IMR-90 (cell line): ENCODE results near the gene COX4I1. TPM values are rescaled to one million over a fixed set of nuclear protein-coding genes. Genes with fewer than 3 reads are reported as not detected.
A peak's percentile ranks its signal among the peaks of the same experiment; 100 is the strongest.

Experiments
- ATAC-seq: fragments of 200-7000 bp; cut with Tn5 transposase; 2 replicates; pipeline ENCODE4 v1.9.1; 2020; ENCODE audit warnings: low read depth, mild to moderate bottlenecking, moderate library complexity
- BruUV-seq: library from RNA; stranded (reverse); fragments of 400-500 nt; replicated peaks from 2 replicates; lab custom pipeline; 2021; lab: Mats Ljungman, UMichigan
- CTCF ChIA-PET: fragments of 300-600 bp; formaldehyde crosslinking; extraction: SDS; loops from one replicate; lab custom pipeline; 2021; ENCODE audit warnings: antibody characterized with exemption; lab: Yijun Ruan, JAX
- POLR2A ChIA-PET: fragments of 300-600 bp; sonication (Branson Sonifier 250); formaldehyde crosslinking; loops from one replicate; lab custom pipeline; 2022; ENCODE audit warnings: antibody characterized with exemption; ENCODE audit not compliant: unreplicated experiment; lab: Charles Lee
- DNase-seq: peaks from one replicate; pipeline ENCODE4 v3.0.0; 2013
- H2AFZ ChIP-seq: replicated peaks from 2 replicates; pipeline ENCODE3; 2013; ENCODE audit warnings: low read length, mild to moderate bottlenecking; ENCODE audit not compliant: poor library complexity
- H2AK5ac ChIP-seq: 2 replicates; pipeline ENCODE4 v1.6.1; 2013; ENCODE audit warnings: low read depth, low read length, inconsistent platforms
- H2AK9ac ChIP-seq: replicated peaks from 2 replicates; pipeline ENCODE3; 2013; ENCODE audit warnings: mild to moderate bottlenecking, low read depth, low read length, moderate library complexity; ENCODE audit not compliant: poor library complexity
- H2BK120ac ChIP-seq: 2 replicates; pipeline ENCODE4 v1.6.1; 2013; ENCODE audit warnings: low read depth, low read length, inconsistent platforms
- H2BK15ac ChIP-seq: 3 replicates; pipeline ENCODE4 v1.6.1; 2013; ENCODE audit warnings: low read depth, low read length, inconsistent platforms
- H2BK20ac ChIP-seq: 2 replicates; pipeline ENCODE4 v1.6.1; 2013; ENCODE audit warnings: low read depth, mild to moderate bottlenecking, inconsistent platforms, low read length, moderate library complexity
- H2BK5ac ChIP-seq: 2 replicates; pipeline ENCODE4 v1.6.1; 2013; ENCODE audit warnings: mild to moderate bottlenecking, low read depth, low read length, inconsistent platforms; ENCODE audit not compliant: poor library complexity, severe bottlenecking
- H3K14ac ChIP-seq: replicated peaks from 2 replicates; pipeline ENCODE4 v1.6.1; 2013; ENCODE audit warnings: low read depth, low read length, inconsistent platforms
- H3K18ac ChIP-seq: 2 replicates; pipeline ENCODE4 v1.6.1; 2013; ENCODE audit warnings: low read depth, low read length, control low read depth
- H3K23ac ChIP-seq: 2 replicates; pipeline ENCODE4 v1.6.1; 2013; ENCODE audit warnings: low read depth, low read length, inconsistent platforms
- H3K27ac ChIP-seq: 2 replicates; pipeline ENCODE4 v1.5.1; 2013; ENCODE audit warnings: mild to moderate bottlenecking, control low read depth, low read length; ENCODE audit not compliant: insufficient read depth
- H3K27me3 ChIP-seq: 2 replicates; pipeline ENCODE4 v1.6.1; 2013; ENCODE audit warnings: low read length; ENCODE audit not compliant: control insufficient read depth, insufficient read depth
- H3K36me3 ChIP-seq: 2 replicates; pipeline ENCODE4 v1.6.1; 2013; ENCODE audit warnings: low read length, mixed read lengths; ENCODE audit not compliant: control insufficient read depth, insufficient read depth
- H3K4ac ChIP-seq: 2 replicates; pipeline ENCODE4 v1.6.1; 2013; ENCODE audit warnings: low read depth, low read length, inconsistent platforms
- H3K4me1 ChIP-seq: 2 replicates; pipeline ENCODE4 v1.6.1; 2013; ENCODE audit warnings: low read length, mixed read lengths; ENCODE audit not compliant: control insufficient read depth, insufficient read depth
- H3K4me2 ChIP-seq: 2 replicates; pipeline ENCODE4 v1.6.1; 2013; ENCODE audit warnings: low read depth, mild to moderate bottlenecking, control low read depth, low read length, moderate library complexity
- H3K4me3 ChIP-seq: 2 replicates; pipeline ENCODE4 v1.5.1; 2013; ENCODE audit warnings: low read depth, mild to moderate bottlenecking, control low read depth, low read length, moderate library complexity; ENCODE audit not compliant: insufficient read depth
- H3K56ac ChIP-seq: 2 replicates; pipeline ENCODE4 v1.6.1; 2013; ENCODE audit warnings: low read length, inconsistent platforms; ENCODE audit not compliant: insufficient read depth; ENCODE audit errors: extremely low read depth
- H3K79me1 ChIP-seq, 2 experiments: 2 replicates each; pipeline ENCODE4 v1.6.1; 2013; ENCODE audit warnings: low read length in 2 of 2, inconsistent platforms in 1 of 2, low read depth in 1 of 2
- H3K9ac ChIP-seq: 2 replicates; pipeline ENCODE4 v1.6.1; 2013; ENCODE audit warnings: low read depth, low read length, control low read depth
- H3K9me1 ChIP-seq: 2 replicates; pipeline ENCODE4 v1.6.1; 2013; ENCODE audit warnings: low read length, inconsistent platforms; ENCODE audit not compliant: insufficient read depth
- H3K9me3 ChIP-seq: 2 replicates; pipeline ENCODE4 v1.6.1; 2013; ENCODE audit warnings: low read length; ENCODE audit not compliant: control insufficient read depth, insufficient read depth
- H4K20me1 ChIP-seq: 2 replicates; pipeline ENCODE4 v1.6.1; 2013; ENCODE audit warnings: low read length, inconsistent platforms; ENCODE audit not compliant: insufficient read depth
- H4K5ac ChIP-seq: 2 replicates; pipeline ENCODE4 v1.6.1; 2013; ENCODE audit warnings: mild to moderate bottlenecking, low read depth, low read length, control low read depth
- H4K8ac ChIP-seq, 2 experiments: 2 replicates each; pipeline ENCODE4 v1.6.1; 2013; ENCODE audit warnings: low read depth in 2 of 2, low read length in 2 of 2, control low read depth in 1 of 2, inconsistent platforms in 1 of 2
- H4K91ac ChIP-seq: 2 replicates; pipeline ENCODE4 v1.6.1; 2013; ENCODE audit warnings: low read depth, low read length, inconsistent platforms; ENCODE audit not compliant: insufficient read depth
- FOS ChIP-seq: fragments of 150-350 bp; IDR thresholded peaks from 2 replicates; pipeline ENCODE4 v1.6.1; 2016; ENCODE audit warnings: low read depth, low read length
- MAZ ChIP-seq: IDR thresholded peaks from 2 replicates; pipeline ENCODE4 v1.6.1; 2012; ENCODE audit warnings: low read depth, mild to moderate bottlenecking, low read length, improper control_type of control experiment, moderate library complexity, borderline replicate concordance
- NFE2L2 ChIP-seq: fragments of 150-350 bp; IDR thresholded peaks from 2 replicates; pipeline ENCODE4 v1.6.1; 2016; ENCODE audit warnings: low read depth, mild to moderate bottlenecking, low read length
- WGBS, 2 experiments: methylation state at CpG; one replicate each; pipeline versions ENCODE4 v1.1.5 to v1.1.7; 2013; ENCODE audit warnings: missing lambda C conversion rate in 2 of 2; ENCODE audit not compliant: insufficient read length in 1 of 2; ENCODE audit errors: extremely low coverage in 2 of 2; 5-methylcytosine and 5-hydroxymethylcytosine counted together
- dilution Hi-C: fragments of 300-500 bp; cut with HindIII; formaldehyde crosslinking; loops from one replicate; pipeline ENCODE4 v1.14.3; 2018; ENCODE audit warnings: low sequenced_read_pairs; ENCODE audit not compliant: unreplicated experiment
- in situ Hi-C: fragments of 300-500 bp; cut with MboI; formaldehyde crosslinking; loops from 3 replicates; pipeline ENCODE4 v1.14.3; 2019; ENCODE audit warnings: low sequenced_read_pairs, inconsistent platforms, mixed read lengths
- intact Hi-C: fragments of 100-400 bp; cut with micrococcal nuclease; formaldehyde crosslinking; loops from 2 replicates; pipeline ENCODE4 v1.10.0; 2022
- polyA plus RNA-seq, 3 experiments: library from polyadenylated mRNA; depleted of rRNA; stranded (reverse); fragments of >200 nt; gene quantifications; 2 replicates each; pipeline ENCODE4 v1.2.3, GENCODE V29; 2012; ENCODE audit warnings: low replicate concordance in 1 of 3
- total RNA-seq: library from RNA; depleted of rRNA; stranded (reverse); fragments of >200 nt; gene quantifications from 2 replicates; pipeline ENCODE4 v1.2.3, GENCODE V29; 2012

The COX4I1 gene
- total and polyA plus RNA-seq, 2 of the 4 experiments (the other 2 are of a cell fraction): 397 to 700 TPM

DNA sequence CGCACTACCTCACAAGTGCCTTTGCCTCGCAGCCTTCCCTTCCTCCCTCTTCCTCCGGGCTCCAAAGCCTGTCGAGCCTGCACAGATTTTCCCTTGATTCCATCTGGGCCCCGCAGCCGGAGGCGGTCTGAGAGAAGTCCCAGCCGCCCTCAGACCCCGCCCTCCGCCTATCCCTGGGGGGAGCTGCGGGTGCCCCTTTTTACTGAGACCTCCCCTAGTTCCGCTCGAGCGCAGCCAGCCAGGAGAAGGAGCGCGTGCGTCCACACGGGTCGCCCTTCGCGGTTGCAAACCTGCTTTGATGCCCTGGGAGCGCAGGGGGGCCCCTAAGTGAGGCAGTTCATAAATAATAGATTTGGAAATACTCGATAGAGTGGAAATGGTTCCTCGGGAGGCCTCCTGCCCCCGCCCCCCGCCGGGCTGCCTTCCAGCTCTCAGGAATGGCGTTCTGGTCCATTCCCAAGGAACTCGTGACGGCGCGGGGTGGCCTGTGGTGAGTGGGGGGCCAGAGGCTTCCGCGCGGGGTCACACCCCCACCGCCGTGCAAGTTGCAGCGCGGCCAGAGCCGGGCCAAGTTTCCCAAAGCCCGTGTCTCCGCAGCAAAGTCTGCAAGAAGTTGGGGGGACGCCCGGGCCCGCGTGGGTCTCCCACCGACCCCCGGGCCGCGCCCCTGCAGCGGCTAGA, 49.2 kb upstream of the COX4I1 start:
- Histone ChIP-seq H3K27ac (peak overlapping the region; percentile 25), H3K18ac (peak overlapping the region; percentile 36; the same call in 1 of the 2 replicates), H3K4ac (peak overlapping the region; percentile 58), H3K56ac (no peak overlapping the region), H2BK120ac (peak overlapping the region; percentile 10; the same call in 1 of the 2 replicates), H3K4me2 (peak overlapping the region; percentile 71), H3K27me3 (no peaks in the 10 kb centered on the region), H4K8ac (peak overlapping the region; percentile 54 to 83; a peak in 2 of 4 replicates), H3K4me1 (peaks cover 25% of the 10 kb centered on the region), H3K14ac (peak overlapping the region; percentile 34; the same call in 1 of the 2 replicates), H3K9me3 (no peaks in the 10 kb centered on the region), H3K9me1 (peaks cover 10% of the 10 kb centered on the region), H3K23ac (peak overlapping the region; percentile 70), H4K5ac (peak overlapping the region; percentile 39; the same call in 1 of the 2 replicates), H2AFZ (peak overlapping the region; percentile 92), H3K9ac (peak overlapping the region; percentile 66), H2BK5ac (no peak overlapping the region), H2BK20ac (no peak overlapping the region), H2AK5ac (peak overlapping the region; percentile 40; the same call in 1 of the 2 replicates), H4K91ac (no peak overlapping the region; the same call in 1 of the 2 replicates), H3K36me3 (no peaks in the 10 kb centered on the region), H3K79me1 (peaks cover 16 to 28% of the 10 kb centered on the region in 2 experiments), H2BK15ac (no peak overlapping the region; the same call in 2 of the 3 replicates), H4K20me1 (peaks cover 8% of the 10 kb centered on the region; the same call in 1 of the 2 replicates), H3K4me3 (peak overlapping the region; percentile 46), H2AK9ac (peak overlapping the region; percentile 90)
- peak; percentile 46 for DNase-seq
- ChIA-PET POLR2A (no interaction called here), CTCF (no interaction called here)
- in situ Hi-C loops (no loop called here), dilution Hi-C loops (no loop called here), intact Hi-C loops (loop anchor here (5.0 kb wide), 1 partner anchor 47 kb away; the partner anchor contains the start of genes COX4I1 and EMC8)
- peak; percentile 50 for ATAC-seq
- BruUV-seq: no TSS peak
- 0 out of 2 replicates have a peak, but pooled peaks have one; percentile 12 for TF ChIP-seq MAZ
- TF ChIP-seq FOS: no peak
- TF ChIP-seq NFE2L2: no peak
- 1% methylated on average over 19 of the region's 51 CpGs; no CpG with 5 or more reads in 1 of the 2 experiments for WGBS, 2 experiments
